ENCODE data around the gene ITIH3.

The ITIH3 gene

GRCh38 chr3:52817860-52818259, 23.3 kb downstream of the ITIH3 start:
- DNase-seq (ENCODE audit: low read depth, low spot score): no peak
- no peak overlapping the region for H3K27ac ChIP-seq

- H3K27ac ChIP-seq: no peak overlapping the region
- DNase-seq (ENCODE audit: low read depth, low spot score): no peak
Measured at GRCh38 chr3:52819936-52820335, 25.3 kb downstream of the ITIH3 start.

GRCh38 chr3:52820736-52821135, 26.1 kb downstream of the ITIH3 start:
- no peak overlapping the region for H3K27ac ChIP-seq
- no peak for DNase-seq (ENCODE audit: low read depth, low spot score)

- no peak overlapping the region for H3K27ac ChIP-seq
- DNase-seq (ENCODE audit: low read depth, low spot score): no peak
Measured at GRCh38 chr3:52822363-52822762, 27.8 kb downstream of the ITIH3 start.

GRCh38 chr3:52824037-52824436, 29.4 kb downstream of the ITIH3 start:
- H3K27ac ChIP-seq: no peak overlapping the region
- DNase-seq (ENCODE audit: low read depth, low spot score): no peak

- H3K27ac ChIP-seq: no peak overlapping the region
- no peak for DNase-seq (ENCODE audit: low read depth, low spot score)
Measured at GRCh38 chr3:52827441-52827840, 32.8 kb downstream of the ITIH3 start.

- no peak for DNase-seq (ENCODE audit: low read depth, low spot score)
Measured at GRCh38 chr3:52827866-52828376, 33.3 kb downstream of the ITIH3 start.

GRCh38 chr3:52829482-52829881, 34.9 kb downstream of the ITIH3 start:
- no peak for DNase-seq (ENCODE audit: low read depth, low spot score)
- H3K27ac ChIP-seq: no peak overlapping the region

More at GRCh38 chr3:52827866-52828376, 33.3 kb downstream of the ITIH3 start:
- no peak overlapping the region for H3K27ac ChIP-seq

- H3K27ac ChIP-seq: no peak overlapping the region
- DNase-seq (ENCODE audit: low read depth, low spot score): no peak
Measured at GRCh38 chr3:52829906-52830463, 35.4 kb downstream of the ITIH3 start.

GRCh38 chr3:52830535-52831258, 36.1 kb downstream of the ITIH3 start, which contains the start of gene ITIH4:
TSS of gene ITIH4 (minus strand) at chr3:52830672. CDS start at chr3:52830642, 30 bp downstream.
- H3K27ac ChIP-seq: no peak within 1 kb of the TSS
- no peak for DNase-seq (ENCODE audit: low read depth, low spot score)

GRCh38 chr3:52831500-52832301, 37.1 kb downstream of the ITIH3 start:
- no peak for DNase-seq (ENCODE audit: low read depth, low spot score)
- H3K27ac ChIP-seq: no peak overlapping the region

- no peak overlapping the region for H3K27ac ChIP-seq
- DNase-seq (ENCODE audit: low read depth, low spot score): no peak
Measured at GRCh38 chr3:52833202-52833601, 38.6 kb downstream of the ITIH3 start.

GRCh38 chr3:52834871-52835501, 40.4 kb downstream of the ITIH3 start, which contains the start of gene MUSTN1:
TSS of gene MUSTN1 (minus strand) at chr3:52835019. CDS start at chr3:52834948, 71 bp downstream.
- DNase-seq (ENCODE audit: low read depth, low spot score): no peak

GRCh38 chr3:52835766-52836470, 41.3 kb downstream of the ITIH3 start:
- no peak overlapping the region for H3K27ac ChIP-seq
- no peak for DNase-seq (ENCODE audit: low read depth, low spot score)

More at GRCh38 chr3:52834871-52835501, 40.4 kb downstream of the ITIH3 start, which contains the start of gene MUSTN1:
- no peak within 1 kb of the TSS for H3K27ac ChIP-seq

- DNase-seq (ENCODE audit: low read depth, low spot score): no peak
- no peak overlapping the region for H3K27ac ChIP-seq
Measured at GRCh38 chr3:52836471-52836845, 41.9 kb downstream of the ITIH3 start.

GRCh38 chr3:52836986-52837385, 42.4 kb downstream of the ITIH3 start:
- DNase-seq (ENCODE audit: low read depth, low spot score): no peak

GRCh38 chr3:52838561-52839267, 44.1 kb downstream of the ITIH3 start:
- DNase-seq (ENCODE audit: low read depth, low spot score): no peak
- no peak overlapping the region for H3K27ac ChIP-seq

More at GRCh38 chr3:52836986-52837385, 42.4 kb downstream of the ITIH3 start:
- no peak overlapping the region for H3K27ac ChIP-seq

GRCh38 chr3:52839268-52839575, 44.6 kb downstream of the ITIH3 start:
- H3K27ac ChIP-seq: no peak overlapping the region
- no peak for DNase-seq (ENCODE audit: low read depth, low spot score)

GRCh38 chr3:52839892-52840545, 45.4 kb downstream of the ITIH3 start:
- no peak overlapping the region for H3K27ac ChIP-seq
- DNase-seq (ENCODE audit: low read depth, low spot score): no peak
